HG03558 (cell line): ENCODE data around the gene NXPH1.

ENCODE experiments used
- ATAC-seq: cut with Tn5 transposase; IDR thresholded peaks from one replicate; pipeline ENCODE4 v1.9.1; 2021; ENCODE audit warnings: moderate number of reproducible peaks; ENCODE audit not compliant: unreplicated experiment; ENCODE audit errors: extremely low read depth

NXPH1 gene

DNA sequence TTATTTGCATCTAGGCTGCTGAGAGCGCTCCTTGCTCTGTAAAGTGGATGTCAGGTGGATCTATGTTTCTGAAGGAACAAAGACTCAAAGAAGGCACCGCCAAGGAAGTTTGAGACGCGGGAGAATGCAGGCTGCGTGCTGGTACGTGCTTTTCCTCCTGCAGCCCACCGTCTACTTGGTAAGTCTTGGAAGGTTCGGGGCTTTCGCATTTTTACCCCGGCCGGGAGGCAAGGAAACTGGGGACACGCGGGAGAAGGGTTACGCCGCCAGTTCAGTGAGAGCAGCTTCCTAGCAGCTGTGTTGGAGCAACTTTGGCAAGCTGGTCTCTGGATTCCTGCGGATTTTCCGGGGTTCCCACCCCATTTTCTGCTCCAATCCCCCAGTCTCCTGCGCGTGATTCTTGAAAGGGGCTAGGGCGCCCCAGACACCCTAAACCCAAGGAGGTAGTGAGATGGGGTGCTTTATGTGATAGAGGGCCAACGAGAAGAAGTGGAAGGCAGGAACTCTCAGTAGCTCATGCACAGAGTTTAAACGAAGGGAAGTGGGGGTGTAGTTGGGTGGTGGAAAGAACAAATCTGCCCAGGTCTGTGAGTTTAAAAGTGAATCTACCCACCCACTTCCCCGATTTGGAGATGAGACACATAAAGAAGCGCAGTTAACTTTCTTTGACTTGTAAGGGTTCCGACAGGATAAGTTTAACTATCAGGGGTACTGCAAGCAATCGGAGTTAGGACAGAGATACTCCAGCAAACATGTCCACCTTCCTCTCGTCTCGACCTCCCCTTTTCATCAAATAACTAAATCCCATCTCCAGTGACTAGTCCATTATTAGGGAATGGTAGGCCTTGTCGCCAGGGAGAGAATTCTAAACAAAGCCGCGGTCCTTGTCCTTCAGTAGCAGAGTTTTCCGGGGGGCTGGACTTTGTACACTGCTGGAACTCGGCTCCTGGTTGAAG lies 2.5 kb downstream of the NXPH1 start:
- no peak for ATAC-seq

DNA sequence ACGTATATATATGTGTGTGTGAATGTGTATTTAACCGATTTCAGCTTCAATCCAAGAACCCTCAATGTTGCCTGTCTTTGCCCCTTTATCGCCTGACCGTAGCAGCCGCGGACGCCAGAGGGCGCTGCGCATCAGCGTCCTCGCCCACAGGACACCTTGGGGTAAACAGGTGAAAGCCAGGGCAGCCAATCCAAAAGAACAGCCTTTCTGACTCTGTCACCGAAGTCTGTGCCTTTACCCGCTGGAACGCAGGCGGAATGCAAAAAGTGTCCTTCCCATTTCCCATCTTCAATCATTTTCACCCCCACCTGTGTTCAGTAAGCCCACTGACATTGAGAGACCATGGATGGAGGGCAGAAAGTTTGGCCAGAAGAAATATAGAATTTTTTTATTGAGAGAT lies 3.6 kb downstream of the NXPH1 start:
- ATAC-seq = peak; percentile 71

DNA sequence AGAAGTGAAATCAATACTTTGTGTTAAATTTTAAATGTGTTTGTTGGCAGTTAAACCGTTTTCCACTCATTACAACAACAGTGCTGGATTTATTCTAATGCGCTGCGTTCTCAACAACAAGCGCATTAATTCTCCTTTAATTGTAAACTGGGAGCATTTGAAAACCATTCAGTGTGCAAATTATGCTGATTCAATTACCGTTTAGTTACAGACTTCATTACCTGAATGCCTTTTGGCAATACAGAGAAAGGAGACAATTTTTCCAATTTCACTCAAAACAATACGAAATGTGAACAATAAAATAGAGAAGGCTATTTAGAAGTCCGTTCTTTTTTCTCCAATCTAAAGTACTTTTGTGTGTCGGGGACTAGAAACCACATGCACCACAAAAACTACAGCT lies 4.2 kb downstream of the NXPH1 start:
- ATAC-seq = no peak

DNA sequence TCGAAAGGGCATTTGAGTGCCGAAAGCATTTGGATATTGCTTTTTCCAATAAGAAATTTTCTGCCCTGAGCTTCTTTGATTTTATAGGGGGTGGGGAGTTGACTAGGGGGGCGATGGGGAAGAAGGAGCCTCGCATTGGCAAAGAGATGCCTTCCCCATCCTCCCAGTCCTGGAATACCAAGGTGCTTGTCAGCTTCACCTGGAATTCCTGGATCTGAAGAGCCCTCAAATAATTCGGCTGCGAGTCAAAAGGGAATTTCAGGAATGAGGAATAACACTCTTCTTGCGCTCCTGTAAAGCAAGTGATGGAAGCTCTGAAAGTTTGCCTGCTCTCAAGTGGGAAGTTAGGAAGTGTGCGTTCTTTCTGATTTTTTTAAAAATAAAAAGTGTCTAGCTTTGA lies 7.3 kb downstream of the NXPH1 start:
- ATAC-seq = no peak

DNA sequence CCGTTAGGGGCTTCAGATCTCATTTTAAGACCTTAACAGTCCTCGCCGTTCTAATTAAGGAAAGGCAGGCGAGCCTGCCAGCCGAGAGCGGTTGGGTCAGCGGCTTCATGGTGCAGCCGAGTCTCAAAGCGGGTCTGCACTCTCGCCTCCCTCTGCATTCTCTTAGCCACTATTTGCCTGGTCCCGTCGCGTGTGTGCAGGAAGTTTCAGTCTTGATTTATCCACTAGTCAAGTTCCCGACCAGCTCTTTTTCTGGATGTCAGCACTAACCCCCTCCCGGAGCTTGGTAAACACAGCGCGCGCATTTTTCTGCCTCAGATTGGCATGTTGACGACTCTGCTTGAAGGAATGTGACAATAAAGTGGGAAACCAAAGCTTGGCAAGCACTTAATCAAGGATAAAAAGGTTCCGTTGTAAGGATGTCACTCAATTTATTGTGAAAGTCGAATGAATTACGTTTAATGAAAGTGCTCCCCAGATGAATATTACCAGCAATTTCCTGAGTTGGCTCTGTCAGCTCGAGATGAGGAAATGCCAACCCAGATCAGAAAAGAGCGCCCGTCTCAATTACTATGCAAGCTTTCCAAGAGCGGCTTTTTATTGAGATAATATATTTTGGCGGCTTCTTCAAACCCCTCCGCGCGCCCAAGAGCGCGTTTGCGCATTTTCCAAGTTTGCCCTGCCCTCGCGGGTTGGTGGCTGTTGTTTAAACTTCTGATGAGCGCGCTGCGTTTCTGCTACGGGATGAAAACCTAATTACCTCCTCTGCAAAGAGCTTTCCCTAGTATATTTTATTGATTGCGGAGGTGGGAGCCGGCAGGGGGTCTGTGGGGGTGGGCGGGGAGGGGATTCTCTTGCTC lies 7.9 kb downstream of the NXPH1 start:
- ATAC-seq = no peak

DNA sequence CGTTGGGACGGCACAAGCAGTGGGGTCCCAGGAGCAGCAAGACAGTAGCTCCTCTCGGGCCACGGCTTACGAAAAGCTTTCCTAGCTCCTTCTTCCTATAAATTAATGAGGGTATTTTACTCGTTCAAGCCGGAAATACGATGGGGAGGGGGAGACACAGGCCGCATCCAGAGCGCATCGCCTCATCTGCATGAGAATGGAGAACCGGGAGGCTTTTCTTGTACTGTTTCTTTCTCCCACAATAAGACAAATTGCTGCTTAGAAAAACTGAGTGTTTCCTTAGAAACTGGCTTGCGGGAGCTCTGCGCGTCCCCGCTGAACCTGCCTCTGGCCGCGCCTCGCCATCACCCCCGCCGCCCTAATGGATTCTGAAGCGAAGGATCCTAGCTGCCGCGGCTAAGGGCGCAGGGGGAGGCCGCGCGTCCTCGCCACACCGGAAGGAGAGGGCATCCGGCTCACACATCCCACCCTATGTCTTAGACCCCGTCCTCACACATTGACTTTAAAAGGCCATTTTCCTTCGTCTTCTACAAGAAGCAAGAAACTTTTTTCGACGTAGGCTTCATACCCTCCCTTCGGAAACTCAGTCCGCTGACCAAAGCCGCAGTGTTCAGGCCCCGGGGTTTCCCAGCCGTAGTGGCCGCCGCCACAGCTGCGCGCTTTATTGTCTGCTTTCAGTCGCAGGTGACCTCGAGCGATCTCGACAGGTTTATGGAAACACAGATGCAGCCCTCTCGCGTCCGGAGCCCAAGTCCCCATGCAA lies 8.8 kb downstream of the NXPH1 start:
- ATAC-seq = no peak

DNA sequence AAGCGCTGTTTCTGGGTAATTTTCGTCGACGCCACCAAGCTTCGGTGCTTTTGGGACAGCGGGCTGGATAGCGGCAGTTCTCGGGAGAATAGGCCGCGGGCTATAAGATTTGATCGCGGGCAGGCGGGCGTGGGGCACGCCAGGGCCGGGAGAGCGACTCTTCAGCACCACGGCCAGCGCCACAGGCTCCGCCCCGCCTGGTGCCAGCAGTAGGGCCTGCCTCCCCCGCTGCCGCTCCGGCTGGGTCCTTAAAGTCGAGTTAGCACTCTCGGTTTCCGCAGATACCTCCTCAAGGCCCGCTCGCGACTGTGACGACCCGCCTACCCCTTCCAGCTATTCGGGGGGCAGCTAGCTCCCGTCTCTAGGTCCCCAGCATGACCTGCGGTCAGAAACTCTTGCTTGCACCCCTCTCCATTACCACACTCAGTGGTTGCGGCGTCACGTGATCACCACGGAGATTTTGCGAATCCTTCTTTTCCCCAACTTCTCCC lies 9.4 kb downstream of the NXPH1 start:
- ATAC-seq = no peak

DNA sequence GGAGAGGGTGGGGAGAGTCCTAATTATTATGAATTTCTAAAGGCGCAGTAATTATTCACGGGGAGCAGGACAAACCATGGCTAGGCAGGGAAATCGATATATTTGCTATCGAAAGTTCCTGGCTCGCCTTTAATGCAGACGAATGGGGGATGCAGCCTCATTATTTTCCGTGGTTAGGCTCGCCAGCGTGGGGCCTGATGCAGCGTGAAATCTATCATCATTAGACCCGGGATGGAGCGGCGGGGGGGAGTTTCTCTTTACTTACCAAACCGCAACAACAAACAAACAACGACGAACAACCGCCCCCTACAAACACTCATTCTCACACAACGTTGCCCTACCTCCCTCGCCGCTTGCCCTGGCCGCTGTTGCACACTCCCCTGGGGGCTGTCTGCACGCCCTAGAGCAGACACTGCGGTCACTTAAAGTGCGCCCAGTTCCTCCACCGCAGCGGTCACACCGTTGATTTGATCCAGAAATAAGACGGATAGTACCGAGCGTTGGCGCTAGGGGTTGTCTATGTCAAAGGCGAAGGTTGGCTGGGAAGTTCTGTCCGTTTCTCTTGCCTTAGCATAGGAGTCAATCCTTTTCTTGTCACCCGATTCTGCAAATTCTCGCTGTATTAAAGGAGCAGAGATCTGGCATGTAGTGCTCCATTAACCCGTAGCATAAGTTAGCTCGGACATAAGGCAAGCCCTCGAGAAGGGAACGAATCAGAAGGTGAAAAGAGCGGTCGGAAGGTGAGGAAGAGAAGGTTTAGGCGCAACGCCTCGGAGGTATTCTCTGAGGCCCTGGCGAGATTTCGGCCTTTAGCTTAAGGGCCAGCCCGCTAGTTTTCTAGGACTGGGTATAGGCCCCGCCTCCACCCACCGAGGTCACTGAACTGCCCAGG lies 10.4 kb downstream of the NXPH1 start:
- no peak for ATAC-seq

DNA sequence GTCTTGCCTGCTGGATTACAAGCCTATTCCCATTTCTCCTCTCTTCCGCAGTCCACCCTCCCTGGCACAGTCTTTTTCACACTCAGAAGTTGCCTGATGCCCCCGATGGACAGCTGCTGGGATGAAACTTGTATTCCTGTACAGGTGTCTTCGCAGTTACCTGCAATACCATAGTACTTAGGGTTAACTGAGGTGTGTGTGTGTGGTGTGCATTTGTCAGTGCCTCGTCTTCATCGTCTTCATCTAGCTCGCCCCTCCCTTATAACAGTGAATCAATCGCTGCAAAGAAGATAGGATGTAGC lies 11.0 kb downstream of the NXPH1 start:
- ATAC-seq = no peak

DNA sequence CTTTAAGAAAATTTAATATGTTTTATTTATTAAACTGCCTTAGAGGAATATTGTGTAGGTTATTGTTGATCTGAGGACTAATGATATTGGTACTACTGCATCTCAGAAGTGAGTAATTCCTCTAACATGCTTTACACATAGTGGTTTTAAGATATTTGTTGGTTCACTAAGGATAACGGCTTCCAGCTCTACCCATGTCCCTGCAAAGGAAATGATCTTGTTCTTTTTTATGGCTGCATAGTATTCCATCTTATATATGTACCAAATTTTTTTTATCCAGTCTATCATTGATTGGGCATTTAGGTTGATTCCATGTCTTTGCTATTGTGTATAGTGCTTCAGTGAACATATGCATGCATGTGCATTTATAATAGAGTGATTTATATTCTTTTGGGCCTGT lies 20.1 kb downstream of the NXPH1 start:
- ATAC-seq = no peak

DNA sequence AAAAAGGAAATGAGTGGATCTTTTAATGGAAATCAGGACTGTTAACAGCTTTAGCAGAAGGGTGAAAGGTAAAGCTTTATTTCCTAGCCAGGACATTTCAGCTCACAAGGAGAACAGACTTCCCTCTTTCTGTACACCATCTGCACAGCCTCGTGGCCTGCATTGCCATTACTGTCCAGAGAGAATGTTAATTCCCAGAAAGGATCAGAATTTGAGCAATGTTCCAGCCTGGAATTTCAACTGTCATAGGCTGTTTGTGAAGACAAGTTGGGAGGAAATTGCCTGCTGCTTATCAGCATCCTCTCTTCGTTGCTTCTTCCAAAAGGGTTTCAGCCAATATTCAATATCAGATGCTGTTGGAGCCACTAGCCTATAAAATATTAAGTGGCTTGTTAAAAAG lies 22.0 kb downstream of the NXPH1 start:
- no peak for ATAC-seq

DNA sequence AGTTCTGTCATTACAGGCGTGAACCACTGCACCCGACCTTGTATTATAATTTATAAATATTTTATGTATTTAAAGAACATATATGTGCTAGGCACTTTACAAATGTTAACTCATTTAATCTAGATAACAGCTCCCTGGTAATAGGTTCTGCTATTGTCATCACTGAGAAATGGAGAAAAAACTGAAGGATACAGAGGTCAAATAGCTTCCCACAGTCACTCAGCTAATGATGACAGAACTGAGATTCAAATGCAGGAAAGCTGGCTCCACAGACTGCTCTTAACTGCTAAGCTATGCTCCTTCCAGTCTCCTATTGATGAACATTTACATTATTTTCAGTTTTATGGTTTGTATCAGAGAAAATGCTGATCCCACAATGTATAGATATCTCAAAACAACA lies 28.9 kb downstream of the NXPH1 start:
- ATAC-seq = no peak

DNA sequence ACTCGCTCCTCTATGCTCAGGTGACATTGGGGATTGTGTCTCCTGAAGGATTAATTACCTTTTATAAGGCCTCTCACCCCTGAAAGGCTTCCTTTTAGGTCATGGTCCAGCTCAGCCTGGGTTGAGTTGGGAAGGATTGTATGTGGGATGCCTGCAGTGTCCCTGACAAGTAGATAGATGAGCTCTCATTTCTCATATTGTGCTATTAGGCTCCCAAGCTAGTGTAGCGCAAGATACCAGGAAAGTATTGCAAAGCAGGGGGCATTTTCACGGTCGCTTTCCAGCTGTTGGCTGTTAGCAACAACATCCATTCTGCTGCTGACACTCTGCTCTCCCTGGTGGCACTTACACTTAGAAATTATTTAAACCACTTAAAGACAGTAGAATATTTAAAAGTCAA lies 31.9 kb downstream of the NXPH1 start:
- no peak for ATAC-seq

DNA sequence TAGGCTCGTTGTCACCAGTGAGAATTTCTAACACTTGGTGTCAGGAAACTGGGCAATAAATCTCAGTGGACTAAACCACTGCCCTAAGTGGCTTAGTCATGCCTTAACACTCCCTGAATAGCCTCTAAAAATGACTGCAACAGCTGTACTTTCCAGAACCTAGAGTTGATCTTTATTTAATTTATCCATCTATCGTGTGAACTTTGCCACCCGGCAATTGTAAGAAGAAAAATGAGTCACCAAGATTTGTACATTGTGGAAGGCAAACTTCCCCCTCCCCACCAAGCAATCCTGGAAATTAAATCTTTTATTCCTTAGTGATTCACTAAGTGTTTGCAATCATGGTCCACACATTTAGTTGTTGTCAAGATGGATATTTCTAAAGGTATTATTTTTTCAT lies 47.1 kb downstream of the NXPH1 start:
- no peak for ATAC-seq

DNA sequence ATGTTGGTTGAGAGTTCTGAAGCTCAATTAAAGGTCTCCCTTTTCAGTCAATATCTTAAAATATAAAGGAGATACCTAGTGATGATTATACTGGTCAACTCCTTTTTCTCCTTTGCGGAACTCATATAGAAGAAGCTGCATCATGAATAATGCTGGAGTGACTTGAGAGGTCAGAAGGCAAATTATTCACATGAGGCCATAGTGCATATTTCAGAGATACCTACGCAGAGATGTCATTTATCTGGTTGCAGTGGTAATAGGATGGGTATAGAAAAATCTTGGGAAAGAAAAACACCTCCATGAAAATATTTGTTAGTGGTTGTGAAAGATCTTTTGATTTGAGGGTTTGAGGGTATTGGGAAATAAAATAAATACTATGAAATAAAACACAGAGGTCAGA lies 47.7 kb downstream of the NXPH1 start:
- ATAC-seq = no peak

DNA sequence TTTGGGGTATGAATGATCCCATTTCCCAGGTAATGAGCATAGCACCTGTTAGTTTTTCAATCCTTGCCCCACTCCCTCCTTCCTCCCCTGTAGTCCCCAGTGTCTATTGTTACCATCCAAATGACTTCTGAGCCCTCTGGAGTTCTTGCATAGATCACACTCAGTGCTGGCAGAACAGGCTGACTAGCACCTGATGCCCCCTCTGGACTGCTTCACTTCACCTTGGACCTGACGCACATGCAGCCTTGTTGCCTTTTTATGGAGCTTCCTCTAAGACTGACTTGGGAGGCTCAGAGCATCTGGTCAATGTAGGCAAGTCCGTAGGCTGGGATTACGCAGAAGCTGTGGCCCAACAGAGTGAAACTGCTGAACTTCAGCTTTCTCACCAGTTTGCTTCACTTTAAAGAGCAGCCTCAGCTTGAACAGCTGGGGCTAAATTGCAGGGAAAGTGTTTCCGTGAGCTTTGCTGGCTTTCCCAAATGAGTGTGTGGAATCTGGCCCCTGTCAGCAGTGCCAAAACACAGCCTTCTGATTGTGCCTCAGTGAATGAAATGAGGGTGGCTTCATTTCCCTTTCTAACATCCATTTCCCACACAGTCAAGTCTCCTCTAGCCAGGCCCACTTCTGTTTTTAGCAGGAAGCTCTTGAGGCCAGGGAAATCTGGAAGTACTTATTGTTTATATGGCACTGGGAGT lies 48.5 kb downstream of the NXPH1 start:
- ATAC-seq = no peak

DNA sequence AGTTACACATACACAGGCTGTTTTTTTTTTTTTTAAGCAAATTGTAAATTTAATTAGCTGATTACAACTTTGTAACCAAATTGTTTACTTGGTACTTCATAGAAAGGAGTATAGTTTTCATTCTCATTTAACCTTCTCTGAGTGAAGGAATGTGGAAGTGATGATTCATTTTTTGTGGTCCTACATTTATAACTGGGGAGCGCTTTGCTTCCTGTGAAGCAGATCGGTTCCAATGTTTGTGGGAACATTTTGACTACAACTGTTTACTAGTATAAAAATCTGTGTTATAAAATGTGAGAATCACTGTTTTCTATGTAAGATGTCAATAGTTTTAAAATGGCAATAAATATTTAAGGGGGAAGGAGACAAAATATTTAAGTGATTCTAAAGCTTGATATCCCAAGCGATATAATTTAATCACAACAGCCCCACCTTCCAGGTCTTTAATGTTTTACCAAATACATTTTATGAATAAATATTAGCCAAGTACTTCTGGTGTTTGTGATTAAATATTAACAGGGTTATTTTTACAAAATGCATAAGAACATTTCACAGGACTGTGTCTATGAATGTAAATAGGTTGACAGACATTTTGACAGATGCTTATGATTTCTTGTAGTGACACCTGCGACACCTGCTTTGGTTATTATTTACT lies 57.1 kb downstream of the NXPH1 start:
- ATAC-seq = no peak

DNA sequence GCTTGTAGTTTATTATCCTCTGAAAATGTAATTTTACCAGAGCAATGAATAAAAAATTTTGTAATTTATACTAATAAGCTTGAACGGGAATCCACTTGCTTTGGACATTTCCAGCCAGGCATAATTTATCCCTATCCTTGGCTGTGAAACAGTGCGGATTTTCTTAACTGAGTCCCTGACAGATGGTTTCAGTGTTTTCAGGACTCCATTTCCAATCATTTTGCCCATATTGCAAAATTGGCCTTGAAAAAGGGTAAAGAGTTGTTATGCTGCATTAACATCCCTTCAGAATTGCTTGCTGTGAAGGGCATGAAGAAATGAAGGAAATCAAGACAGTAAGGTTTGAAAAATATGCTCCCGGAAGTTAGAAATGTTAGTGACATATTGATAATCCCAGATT lies 57.7 kb downstream of the NXPH1 start:
- no peak for ATAC-seq
